Left lung (tissue), 10 donors: ENCODE results near the gene DGCR8. TPM values are rescaled to one million over a fixed set of nuclear protein-coding genes. Genes with fewer than 3 reads are reported as not detected.
"Not testable (repeated sequence)": the region's sequence is repeated elsewhere in the genome, so short reads cannot be mapped to it uniquely, and the experiment has no call there.

Experiments used
- ATAC-seq: fragments of 200-7000 bp; cut with Tn5 transposase; one replicate; pipeline ENCODE4 v1.9.1; 2020; ENCODE audit warnings: moderate library complexity
- DNase-seq, 4 donors: peaks; one replicate each; pipeline ENCODE4 v3.0.0-alpha.2; 2013 to 2020
- H3K27ac ChIP-seq, 2 donors: fragments of 200-600 bp; sonication (generic) in 1 of 2; one replicate each; pipeline versions ENCODE4 v1.5.0 to v1.8.0; 2020 to 2021
- H3K27me3 ChIP-seq, 2 donors: fragments of 200-600 bp; sonication (generic) in 1 of 2; one replicate each; pipeline versions ENCODE4 v1.5.0 to v1.8.0; 2020 to 2021
- H3K36me3 ChIP-seq, 2 donors: fragments of 200-600 bp; sonication (generic) in 1 of 2; one replicate each; pipeline versions ENCODE4 v1.5.0 to v1.8.0; 2020 to 2021
- H3K4me1 ChIP-seq, 2 donors: fragments of 200-600 bp; one replicate each; pipeline ENCODE4 v1.8.0; 2021
- H3K4me3 ChIP-seq, 2 donors: fragments of 200-600 bp; sonication (generic) in 1 of 2; one replicate each; pipeline versions ENCODE4 v1.5.0 to v1.8.0; 2020 to 2021; ENCODE audit warnings: mild to moderate bottlenecking in 1 of 2
- H3K9me3 ChIP-seq, 2 donors: fragments of 200-600 bp; sonication (generic) in 1 of 2; one replicate each; pipeline versions ENCODE4 v1.5.0 to v1.8.0; 2020 to 2021
- intact Hi-C, 2 donors: fragments of 100-400 bp; cut with DNase I; formaldehyde crosslinking; loops; one replicate each; pipeline versions ENCODE4 v1.11.2 to v1.14.2; 2022
- polyA plus RNA-seq, 6 donors: library from polyadenylated mRNA; unstranded; fragments of 120-200 nt; gene quantifications; one replicate each; pipeline ENCODE4 v1.2.1, GENCODE V29; 2013; ENCODE audit not compliant: insufficient read length in 6 of 6
- total RNA-seq, 2 donors: library from RNA; stranded (reverse); fragmentation: NEBNext Ultra II Directional; extraction: Animal tissue kit (Norgen Biotek cat#: 25700); gene quantifications; one replicate each; pipeline ENCODE4 v1.2.1, GENCODE V29; 2021
- TF ChIP-seq, protein P1 (sequence below), 2 donors: fragments of 200-600 bp; sonication (generic) in 1 of 2; IDR thresholded peaks; one replicate each; pipeline versions ENCODE4 v1.5.0 to v1.8.0; 2021; ENCODE audit warnings: antibody characterized with exemption in 2 of 2
- donor health status: DM: no; HTN: yes; CAD: no.
- donor health status: DM: no; HTN: no; CAD: no.

The DGCR8 gene
- total and polyA plus RNA-seq, 8 donors = 28.9 to 63.2 (median 44.5) TPM

DNA sequence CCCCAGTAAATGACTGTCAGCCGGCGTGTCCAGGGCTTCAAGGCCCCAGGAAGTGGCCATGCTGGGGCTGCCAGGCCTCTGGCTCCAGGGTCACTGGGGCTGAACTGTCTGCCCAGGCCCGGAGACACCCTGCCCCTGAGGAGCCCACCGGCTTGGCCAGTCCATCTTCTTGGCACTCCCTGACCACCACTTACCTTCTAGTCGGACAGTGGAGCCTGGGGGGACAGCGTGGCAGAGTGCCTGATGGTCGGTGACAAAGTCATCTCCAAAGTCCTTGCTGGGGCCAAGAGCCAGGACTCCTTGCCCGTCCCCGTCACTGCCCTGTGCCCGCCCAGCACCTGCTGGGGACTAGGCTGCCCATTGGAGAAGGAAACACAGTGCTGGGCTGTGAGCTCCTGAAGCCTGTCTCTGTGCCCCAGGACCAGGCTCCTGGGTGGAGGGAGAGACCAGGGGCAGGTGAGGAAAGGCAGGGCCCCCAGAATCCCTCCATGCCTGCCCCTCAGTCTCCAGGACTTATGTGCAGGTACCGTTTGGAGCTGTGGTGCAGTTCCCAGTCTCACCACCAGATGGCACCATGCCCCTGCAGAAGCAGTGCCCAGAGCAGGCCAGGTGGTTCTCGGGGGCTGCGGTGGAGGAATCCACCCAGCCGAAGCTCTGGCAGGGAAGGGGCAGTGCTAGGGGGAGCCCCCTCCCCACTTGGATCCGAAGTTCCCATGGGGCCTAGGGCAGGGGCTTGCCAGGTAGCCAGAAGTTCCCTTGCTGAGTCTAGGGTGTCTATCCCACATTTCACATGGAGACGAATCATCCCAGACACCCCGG lies 76.8 kb downstream of the DGCR8 start:
- peak; percentile 93 for ATAC-seq
- Histone ChIP-seq H3K9me3 (no peaks in the 10 kb centered on the region), H3K27ac (no peak overlapping the region), H3K4me1 (peaks cover 0 to 7% of the 10 kb centered on the region in 2 donors), H3K27me3 (peaks cover 0 to 31% of the 10 kb centered on the region in 2 donors), H3K4me3 (no peak overlapping the region), H3K36me3 (no peaks in the 10 kb centered on the region)
- TF ChIP-seq, protein P1, sequence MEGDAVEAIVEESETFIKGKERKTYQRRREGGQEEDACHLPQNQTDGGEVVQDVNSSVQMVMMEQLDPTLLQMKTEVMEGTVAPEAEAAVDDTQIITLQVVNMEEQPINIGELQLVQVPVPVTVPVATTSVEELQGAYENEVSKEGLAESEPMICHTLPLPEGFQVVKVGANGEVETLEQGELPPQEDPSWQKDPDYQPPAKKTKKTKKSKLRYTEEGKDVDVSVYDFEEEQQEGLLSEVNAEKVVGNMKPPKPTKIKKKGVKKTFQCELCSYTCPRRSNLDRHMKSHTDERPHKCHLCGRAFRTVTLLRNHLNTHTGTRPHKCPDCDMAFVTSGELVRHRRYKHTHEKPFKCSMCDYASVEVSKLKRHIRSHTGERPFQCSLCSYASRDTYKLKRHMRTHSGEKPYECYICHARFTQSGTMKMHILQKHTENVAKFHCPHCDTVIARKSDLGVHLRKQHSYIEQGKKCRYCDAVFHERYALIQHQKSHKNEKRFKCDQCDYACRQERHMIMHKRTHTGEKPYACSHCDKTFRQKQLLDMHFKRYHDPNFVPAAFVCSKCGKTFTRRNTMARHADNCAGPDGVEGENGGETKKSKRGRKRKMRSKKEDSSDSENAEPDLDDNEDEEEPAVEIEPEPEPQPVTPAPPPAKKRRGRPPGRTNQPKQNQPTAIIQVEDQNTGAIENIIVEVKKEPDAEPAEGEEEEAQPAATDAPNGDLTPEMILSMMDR (IDR thresholded peaks at IDR 0.05) = peak; percentile 95 to 99
- DNase-seq = peak; percentile 70 to 94 (median 84)
- intact Hi-C loops = loop anchor here (2.0 to 10.0 kb wide), 3 partner anchors 110 to 128 kb away; partner anchors contain the start of gene RTN4R (in 1 of the 2)

DNA sequence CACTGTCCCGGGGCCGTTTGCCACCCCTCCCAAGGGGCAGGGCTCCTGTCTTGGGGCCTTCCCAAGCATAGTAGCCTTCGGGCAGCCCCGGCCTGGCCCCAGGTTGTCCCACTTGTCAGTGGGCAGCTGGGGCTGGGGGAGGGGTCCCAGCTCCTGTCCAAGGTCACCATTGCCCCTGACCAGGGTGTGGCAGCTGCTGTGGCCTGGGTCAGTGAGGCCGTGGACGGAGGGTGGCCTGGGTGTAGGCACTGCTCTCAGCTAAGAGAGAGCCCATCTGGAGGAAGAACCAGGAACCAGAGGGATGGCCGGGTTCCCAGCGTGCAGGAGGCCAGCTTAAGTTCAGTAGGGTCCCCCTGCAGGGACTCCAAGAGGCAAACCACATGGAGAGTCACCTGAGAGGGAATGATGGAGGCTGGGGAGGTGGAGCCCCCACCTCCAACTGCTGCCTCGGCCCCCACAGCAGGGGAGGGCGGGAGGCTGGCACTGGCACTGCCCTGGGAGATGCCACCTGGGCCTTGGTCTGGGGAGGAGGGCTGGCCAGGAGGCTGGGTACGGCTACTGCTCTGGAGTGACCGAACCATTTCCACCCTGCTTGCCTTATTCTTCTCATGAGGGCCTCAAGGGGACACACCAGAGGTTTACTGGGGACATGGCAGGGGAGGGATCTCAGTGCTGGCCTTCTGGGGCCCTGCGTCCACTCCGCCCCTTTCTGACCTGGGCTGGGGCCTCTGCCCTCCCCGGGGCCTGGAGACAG lies 77.6 kb downstream of the DGCR8 start:
- TF ChIP-seq, protein P1 (IDR thresholded peaks at IDR 0.05) = no peak

DNA sequence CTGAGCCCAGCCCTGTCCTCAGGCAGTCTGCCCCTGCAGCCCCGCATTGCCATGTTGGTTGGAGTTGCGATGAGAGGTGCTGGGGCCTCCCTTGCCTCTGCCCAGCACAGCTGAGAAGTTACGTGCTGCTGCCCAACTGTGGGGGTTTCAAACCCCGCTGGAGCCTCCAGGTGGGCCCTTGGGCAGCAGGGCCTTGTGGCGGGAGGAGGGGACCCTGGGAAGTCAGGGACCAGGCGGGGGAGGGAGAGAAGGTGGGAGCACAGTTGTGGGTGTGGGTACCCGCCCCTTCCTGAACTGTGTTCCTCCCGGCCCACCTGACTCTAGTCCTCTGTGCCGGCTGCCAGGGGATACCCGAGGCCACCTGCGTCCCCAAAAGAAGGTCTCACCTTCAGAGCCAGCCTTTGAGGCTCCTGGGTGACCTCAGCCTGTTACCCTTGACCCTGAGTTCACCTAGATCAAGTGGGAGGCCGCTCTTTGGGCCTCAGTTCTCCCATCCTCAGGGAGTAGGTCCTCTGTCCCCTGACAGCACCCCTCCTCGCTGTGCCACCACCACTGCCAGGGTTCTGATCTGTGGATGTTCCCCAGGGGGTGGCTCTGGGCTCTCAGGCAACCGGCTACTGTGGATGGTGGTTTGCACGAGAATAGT lies 78.5 kb downstream of the DGCR8 start:
- intact Hi-C loops = loop anchor here (5.0 to 10.0 kb wide), 2 partner anchors 109 to 126 kb away; partner anchors contain the start of gene RTN4R (in 1 of the 2)
- no peak for DNase-seq

More for the DNA sequence above, 77.6 kb downstream of the DGCR8 start:
- Histone ChIP-seq H3K4me3 (no peak overlapping the region), H3K36me3 (no peaks in the 10 kb centered on the region), H3K27me3 (peaks cover 0 to 31% of the 10 kb centered on the region in 2 donors), H3K27ac (no peak overlapping the region), H3K9me3 (no peaks in the 10 kb centered on the region), H3K4me1 (peaks cover 0 to 7% of the 10 kb centered on the region in 2 donors)
- intact Hi-C loops = loop anchor here (2.0 to 10.0 kb wide), 3 partner anchors 110 to 127 kb away; partner anchors contain the start of gene RTN4R (in 1 of the 2)
- no peak for ATAC-seq
- DNase-seq = no peak

DNA sequence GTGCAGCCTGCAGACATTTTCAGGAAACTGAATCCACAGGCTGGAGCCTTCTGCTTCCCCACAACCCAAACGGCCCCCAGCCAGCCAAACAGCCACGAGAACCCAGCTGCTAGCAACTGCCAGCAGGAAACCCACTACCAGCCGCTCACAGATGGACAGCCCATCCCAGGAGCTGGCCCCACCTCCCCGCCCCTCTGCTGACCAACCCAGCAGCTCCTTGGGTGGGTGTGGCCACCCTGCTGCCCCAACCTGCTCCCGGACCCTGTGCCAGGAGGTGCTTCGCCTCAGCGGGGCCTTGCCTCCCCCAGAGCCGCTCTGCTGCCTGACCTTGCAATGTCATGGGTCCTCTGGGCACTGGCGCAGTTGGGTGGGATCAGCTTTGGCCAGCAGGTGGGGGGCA lies 79.0 kb downstream of the DGCR8 start:
- H3K36me3 ChIP-seq = no peaks in the 10 kb centered on the region
- H3K4me3 ChIP-seq = no peak overlapping the region
- no peak for DNase-seq
- no peaks in the 10 kb centered on the region for H3K9me3 ChIP-seq
- H3K4me1 ChIP-seq = peaks cover 0 to 7% of the 10 kb centered on the region in 2 donors
- TF ChIP-seq, protein P1 (IDR thresholded peaks at IDR 0.05) = no peak
- intact Hi-C loops = loop anchor here (5.0 to 10.0 kb wide), 2 partner anchors 108 to 126 kb away; partner anchors contain the start of gene RTN4R (in 1 of the 2)
- H3K27ac ChIP-seq = no peak overlapping the region
- peaks cover 0 to 26% of the 10 kb centered on the region in 2 donors for H3K27me3 ChIP-seq
- no peak for ATAC-seq

More for the DNA sequence above, 78.5 kb downstream of the DGCR8 start:
- H3K36me3 ChIP-seq = no peaks in the 10 kb centered on the region
- H3K27ac ChIP-seq = no peak overlapping the region
- TF ChIP-seq, protein P1 (IDR thresholded peaks at IDR 0.05) = no peak
- H3K4me1 ChIP-seq = peaks cover 0 to 7% of the 10 kb centered on the region in 2 donors
- ATAC-seq = no peak
- no peaks in the 10 kb centered on the region for H3K9me3 ChIP-seq
- no peak overlapping the region for H3K4me3 ChIP-seq
- peaks cover 0 to 31% of the 10 kb centered on the region in 2 donors for H3K27me3 ChIP-seq

DNA sequence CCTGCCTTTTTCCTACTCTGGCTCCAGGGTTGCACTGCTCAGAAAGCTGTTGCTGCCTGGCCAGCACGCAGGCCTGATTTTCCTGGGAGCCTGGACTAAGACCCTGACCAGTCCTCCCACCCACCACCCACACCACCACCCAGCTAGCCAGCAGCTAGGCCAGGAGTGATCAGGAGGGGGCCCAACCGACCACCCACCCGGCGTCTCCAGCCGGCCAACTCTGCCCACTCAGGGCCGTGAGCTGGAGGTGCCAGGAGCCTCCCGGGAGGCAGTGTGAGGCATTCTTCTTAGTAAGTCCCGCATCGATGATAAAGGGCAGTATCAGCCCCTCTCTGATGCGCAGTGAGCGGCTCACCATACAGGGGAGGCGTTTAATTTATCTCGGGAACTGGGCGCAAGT lies 79.5 kb downstream of the DGCR8 start:
- peaks cover 0 to 21% of the 10 kb centered on the region in 2 donors for H3K27me3 ChIP-seq
- not testable (repeated sequence) for H3K4me3 ChIP-seq, DNase-seq, H3K9me3 ChIP-seq, H3K36me3 ChIP-seq, ATAC-seq, H3K4me1 ChIP-seq, H3K27ac ChIP-seq
- intact Hi-C loops = loop anchor here (5.0 to 10.0 kb wide), 2 partner anchors 108 to 125 kb away; partner anchors contain the start of gene RTN4R (in 1 of the 2)
